ENCODE data around the gene DPH2. TPM values are rescaled to one million over a fixed set of nuclear protein-coding genes. Genes with fewer than 3 reads are reported as not detected.

DPH2 gene
- total and polyA plus RNA-seq, 7 donors: 37.8 to 123 (median 53.7) TPM

DNA sequence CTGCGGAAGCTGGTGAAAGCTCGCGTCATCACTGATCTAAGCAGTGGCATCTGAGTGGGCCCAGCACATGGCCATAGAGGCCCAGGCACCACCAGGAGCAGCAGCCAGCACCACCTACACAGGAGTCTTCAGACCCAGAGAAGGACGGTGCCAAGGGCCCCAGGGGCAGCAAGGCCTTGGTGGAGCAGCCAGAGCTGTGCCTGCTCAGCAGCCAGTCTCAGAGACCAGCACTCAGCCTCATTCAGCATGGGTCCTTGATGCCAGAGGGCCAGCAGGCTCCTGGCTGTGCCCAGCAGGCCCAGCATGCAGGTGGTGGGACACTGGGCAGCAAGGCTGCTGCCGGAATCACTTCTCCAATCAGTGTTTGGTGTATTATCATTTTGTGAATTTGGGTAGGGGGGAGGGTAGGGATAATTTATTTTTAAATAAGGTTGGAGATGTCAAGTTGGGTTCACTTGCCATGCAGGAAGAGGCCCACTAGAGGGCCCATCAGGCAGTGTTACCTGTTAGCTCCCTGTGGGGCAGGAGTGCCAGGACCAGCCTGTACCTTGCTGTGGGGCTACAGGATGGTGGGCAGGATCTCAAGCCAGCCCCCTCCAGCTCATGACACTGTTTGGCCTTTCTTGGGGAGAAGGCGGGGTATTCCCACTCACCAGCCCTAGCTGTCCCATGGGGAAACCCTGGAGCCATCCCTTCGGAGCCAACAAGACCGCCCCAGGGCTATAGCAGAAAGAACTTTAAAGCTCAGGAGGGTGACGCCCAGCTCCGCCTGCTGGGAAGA lies 39.5 kb upstream of the DPH2 start:
- Histone ChIP-seq H3K36me3 (ENCODE audit: insufficient read depth in 1 of 2, low read depth in 1 of 2) (peaks cover 0 to 13% of the 10 kb centered on the region in 2 donors), H3K27ac (no peak overlapping the region), H3K4me1 (peaks cover 18% of the 10 kb centered on the region), H3K9me3 (no peaks in the 10 kb centered on the region), H3K4me3 (no peak overlapping the region), H3K27me3 (ENCODE audit: insufficient read depth in 3 of 3, low read length in 2 of 3) (peaks cover 0 to 4% (median 0%) of the 10 kb centered on the region in 3 donors)
- 93 to 97% (median 96%) methylated on average over 10 of the region's 10 CpGs for WGBS, 3 donors
- no peak for DNase-seq
- TF ChIP-seq, protein P1, sequence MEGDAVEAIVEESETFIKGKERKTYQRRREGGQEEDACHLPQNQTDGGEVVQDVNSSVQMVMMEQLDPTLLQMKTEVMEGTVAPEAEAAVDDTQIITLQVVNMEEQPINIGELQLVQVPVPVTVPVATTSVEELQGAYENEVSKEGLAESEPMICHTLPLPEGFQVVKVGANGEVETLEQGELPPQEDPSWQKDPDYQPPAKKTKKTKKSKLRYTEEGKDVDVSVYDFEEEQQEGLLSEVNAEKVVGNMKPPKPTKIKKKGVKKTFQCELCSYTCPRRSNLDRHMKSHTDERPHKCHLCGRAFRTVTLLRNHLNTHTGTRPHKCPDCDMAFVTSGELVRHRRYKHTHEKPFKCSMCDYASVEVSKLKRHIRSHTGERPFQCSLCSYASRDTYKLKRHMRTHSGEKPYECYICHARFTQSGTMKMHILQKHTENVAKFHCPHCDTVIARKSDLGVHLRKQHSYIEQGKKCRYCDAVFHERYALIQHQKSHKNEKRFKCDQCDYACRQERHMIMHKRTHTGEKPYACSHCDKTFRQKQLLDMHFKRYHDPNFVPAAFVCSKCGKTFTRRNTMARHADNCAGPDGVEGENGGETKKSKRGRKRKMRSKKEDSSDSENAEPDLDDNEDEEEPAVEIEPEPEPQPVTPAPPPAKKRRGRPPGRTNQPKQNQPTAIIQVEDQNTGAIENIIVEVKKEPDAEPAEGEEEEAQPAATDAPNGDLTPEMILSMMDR (IDR thresholded peaks at IDR 0.05): peak; percentile 36
- no peak for ATAC-seq
- intact Hi-C loops (cut with DNase I): loop anchor here (5.0 to 10.0 kb wide), 3 partner anchors 48 to 266 kb away; no protein-coding TSS in a partner anchor

DNA sequence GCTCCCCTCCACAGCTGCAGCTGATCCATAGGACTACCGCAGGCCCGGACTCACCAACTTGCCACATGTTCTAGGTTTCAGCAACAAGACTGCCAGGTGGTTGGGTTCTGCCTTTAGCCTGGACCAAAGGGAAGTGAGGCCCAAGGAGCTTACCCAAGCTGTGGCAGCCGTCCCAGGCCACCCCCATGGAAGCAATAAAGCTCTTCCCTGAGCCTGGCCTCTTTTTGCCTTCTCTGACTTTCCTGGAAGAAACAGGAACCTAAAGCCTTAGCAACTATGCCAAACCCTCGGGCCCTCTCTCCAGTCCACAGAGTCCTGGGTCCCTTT lies 38.9 kb upstream of the DPH2 start:
- intact Hi-C loops (cut with DNase I): loop anchor here (5.0 to 10.0 kb wide), 3 partner anchors 49 to 266 kb away; no protein-coding TSS in a partner anchor
- DNase-seq: no peak
- TF ChIP-seq, protein P1 (IDR thresholded peaks at IDR 0.05): no peak
- 68 to 72% (median 69%) methylated on average over 4 of the region's 4 CpGs for WGBS, 3 donors
- Histone ChIP-seq H3K27me3 (ENCODE audit: insufficient read depth in 3 of 3, low read length in 2 of 3) (peaks cover 0 to 4% (median 0%) of the 10 kb centered on the region in 3 donors), H3K9me3 (no peaks in the 10 kb centered on the region), H3K4me1 (peaks cover 19% of the 10 kb centered on the region), H3K36me3 (ENCODE audit: insufficient read depth in 1 of 2, low read depth in 1 of 2) (peaks cover 0 to 7% of the 10 kb centered on the region in 2 donors), H3K27ac (no peak overlapping the region), H3K4me3 (no peak overlapping the region)
- ATAC-seq: no peak

DNA sequence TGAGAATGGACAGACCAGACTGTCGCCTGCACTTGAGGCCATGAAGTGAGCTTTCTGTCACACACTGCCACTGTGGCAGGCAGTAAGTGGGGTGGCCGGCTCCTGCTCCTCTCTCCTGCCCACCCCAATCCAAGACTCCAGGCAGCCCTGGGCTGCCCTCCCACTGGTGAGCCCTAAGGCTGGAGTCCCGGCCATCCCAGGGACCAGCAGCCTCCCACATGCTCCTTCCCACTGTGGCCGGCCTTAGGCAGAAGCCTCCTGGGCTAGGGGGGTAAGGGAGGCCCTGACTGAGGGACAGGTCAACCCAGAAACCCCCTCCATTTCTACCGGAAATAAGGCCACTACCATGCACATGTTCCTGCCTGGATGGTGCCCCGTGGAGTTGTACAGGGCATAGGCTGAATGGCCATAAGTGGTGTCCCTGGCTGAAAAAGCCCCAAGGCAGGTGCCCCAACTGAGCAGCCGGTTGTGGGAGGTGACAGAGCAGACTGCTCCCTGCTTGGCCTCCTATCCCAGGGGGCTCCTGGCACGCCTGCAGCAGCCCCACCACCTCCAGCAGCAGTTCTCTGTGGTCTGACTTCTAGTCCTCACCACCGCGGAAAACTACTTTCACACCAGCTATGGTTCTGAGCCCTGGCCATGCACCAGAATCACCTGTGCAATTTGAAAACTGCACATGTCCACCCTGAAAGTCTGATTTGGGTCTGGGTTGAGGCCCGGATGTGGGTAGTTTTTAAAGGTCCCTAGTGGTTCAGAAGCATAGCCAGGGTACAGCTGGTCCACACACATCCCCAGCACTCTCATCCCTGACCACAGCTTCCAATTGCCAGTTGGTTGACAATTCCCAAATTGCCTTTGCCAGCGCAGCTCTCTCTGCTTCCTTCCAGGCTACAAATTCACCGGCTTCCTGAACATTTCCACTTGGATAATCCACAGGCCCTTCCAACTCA lies 37.8 kb upstream of the DPH2 start:
- no peak overlapping the region for H3K27ac ChIP-seq
- intact Hi-C loops (cut with DNase I): loop anchor here (5.0 to 10.0 kb wide), 3 partner anchors 50 to 267 kb away; no protein-coding TSS in a partner anchor
- peaks cover 0 to 4% (median 0%) of the 10 kb centered on the region in 3 donors for H3K27me3 ChIP-seq (ENCODE audit: insufficient read depth in 3 of 3, low read length in 2 of 3)
- no peaks in the 10 kb centered on the region for H3K9me3 ChIP-seq
- WGBS, 3 donors: 82 to 87% (median 83%) methylated on average over 13 of the region's 13 CpGs
- no peaks in the 10 kb centered on the region for H3K36me3 ChIP-seq (ENCODE audit: insufficient read depth in 1 of 2, low read depth in 1 of 2)
- ATAC-seq (no peak), DNase-seq (no peak)
- H3K4me1 ChIP-seq: peaks cover 25% of the 10 kb centered on the region
- no peak overlapping the region for H3K4me3 ChIP-seq
- TF ChIP-seq, protein P1 (IDR thresholded peaks at IDR 0.05): no peak

DNA sequence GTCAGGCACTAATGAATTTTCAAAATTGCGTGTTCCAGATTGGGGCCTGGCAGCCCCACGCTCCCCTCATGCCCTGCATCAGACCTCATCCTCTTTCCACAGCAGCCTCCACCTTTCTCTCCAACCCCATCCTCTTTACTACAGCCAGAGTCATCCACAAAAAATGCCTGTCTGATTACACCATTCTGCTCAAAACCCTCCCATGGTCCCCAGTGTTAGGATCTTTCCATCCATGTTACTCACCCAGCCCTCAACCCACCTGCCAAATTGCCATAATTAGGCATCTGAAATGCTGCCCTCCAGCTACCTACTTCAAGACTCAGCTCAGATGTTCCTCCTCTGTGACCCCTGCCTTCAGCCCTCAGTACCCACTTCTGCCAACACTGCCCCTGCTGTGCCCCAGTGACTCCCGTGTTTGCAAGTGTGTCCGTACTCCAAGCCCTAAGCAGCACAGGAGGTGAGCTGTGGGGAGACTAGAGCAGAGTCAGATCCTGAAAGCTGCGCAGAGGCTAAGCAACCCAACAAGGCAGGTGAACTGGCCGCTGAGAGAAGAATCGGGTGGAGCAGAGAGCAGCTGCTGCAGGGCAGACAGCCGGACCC lies 36.9 kb upstream of the DPH2 start:
- peaks cover 0 to 4% (median 0%) of the 10 kb centered on the region in 3 donors for H3K27me3 ChIP-seq (ENCODE audit: insufficient read depth in 3 of 3, low read length in 2 of 3)
- ATAC-seq (no peak), DNase-seq (no peak)
- peak overlapping the region; percentile 61 for H3K4me3 ChIP-seq
- H3K36me3 ChIP-seq (ENCODE audit: insufficient read depth in 1 of 2, low read depth in 1 of 2): no peaks in the 10 kb centered on the region
- TF ChIP-seq, protein P1 (IDR thresholded peaks at IDR 0.05): no peak
- intact Hi-C loops (cut with DNase I): loop anchor here (5.0 to 10.0 kb wide), 3 partner anchors 51 to 268 kb away; no protein-coding TSS in a partner anchor
- no peaks in the 10 kb centered on the region for H3K9me3 ChIP-seq
- no peak overlapping the region for H3K27ac ChIP-seq
- 25 to 31% (median 31%) methylated on average over 8 of the region's 8 CpGs for WGBS, 3 donors
- H3K4me1 ChIP-seq: peaks cover 25% of the 10 kb centered on the region
